PC-9 (cell line): ENCODE measurements around the gene COMMD2.

Experiments used
- EZH2 ChIP-seq: fragments of 200-600 bp; sonication (generic); IDR thresholded peaks from 2 replicates; pipeline ENCODE4 v1.8.0; 2017; ENCODE audit warnings: antibody characterized with exemption, low read depth
- TF ChIP-seq, protein P1 (sequence below): fragments of 200-600 bp; sonication (generic); conservative IDR thresholded peaks from 2 replicates; pipeline ENCODE4 v1.6.1; 2017; ENCODE audit warnings: mixed run types, antibody characterized with exemption, mild to moderate bottlenecking, moderate library complexity

DNA sequence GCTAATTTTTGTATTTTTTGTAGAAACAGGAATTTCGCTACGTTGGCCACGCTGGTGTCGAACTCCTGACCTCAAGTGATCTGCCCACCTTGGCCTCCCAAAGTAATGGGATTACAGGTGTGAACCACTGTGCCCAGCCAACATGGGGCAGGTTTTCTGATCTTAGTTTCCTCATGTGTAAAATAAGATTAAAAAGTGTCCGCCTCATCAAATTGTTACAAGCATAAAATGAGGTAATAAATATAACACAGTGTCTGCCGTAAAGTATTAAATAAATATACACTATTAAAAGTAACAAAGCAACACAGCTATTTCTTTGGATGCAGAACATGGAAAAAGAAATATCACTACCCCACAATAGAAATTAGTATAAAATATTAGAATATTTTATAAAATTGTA is 16.4 kb upstream of the COMMD2 start:
- no peak for TF ChIP-seq EZH2
- TF ChIP-seq, protein P1, sequence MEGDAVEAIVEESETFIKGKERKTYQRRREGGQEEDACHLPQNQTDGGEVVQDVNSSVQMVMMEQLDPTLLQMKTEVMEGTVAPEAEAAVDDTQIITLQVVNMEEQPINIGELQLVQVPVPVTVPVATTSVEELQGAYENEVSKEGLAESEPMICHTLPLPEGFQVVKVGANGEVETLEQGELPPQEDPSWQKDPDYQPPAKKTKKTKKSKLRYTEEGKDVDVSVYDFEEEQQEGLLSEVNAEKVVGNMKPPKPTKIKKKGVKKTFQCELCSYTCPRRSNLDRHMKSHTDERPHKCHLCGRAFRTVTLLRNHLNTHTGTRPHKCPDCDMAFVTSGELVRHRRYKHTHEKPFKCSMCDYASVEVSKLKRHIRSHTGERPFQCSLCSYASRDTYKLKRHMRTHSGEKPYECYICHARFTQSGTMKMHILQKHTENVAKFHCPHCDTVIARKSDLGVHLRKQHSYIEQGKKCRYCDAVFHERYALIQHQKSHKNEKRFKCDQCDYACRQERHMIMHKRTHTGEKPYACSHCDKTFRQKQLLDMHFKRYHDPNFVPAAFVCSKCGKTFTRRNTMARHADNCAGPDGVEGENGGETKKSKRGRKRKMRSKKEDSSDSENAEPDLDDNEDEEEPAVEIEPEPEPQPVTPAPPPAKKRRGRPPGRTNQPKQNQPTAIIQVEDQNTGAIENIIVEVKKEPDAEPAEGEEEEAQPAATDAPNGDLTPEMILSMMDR: no peak
